Dermis blood vessel endothelial cell (primary cell): Measurements from ENCODE around the gene GRK5. TPM values are rescaled to one million over a fixed set of nuclear protein-coding genes. Genes with fewer than 3 reads are reported as not detected.

Experiments used
- DNase-seq: peaks from one replicate; pipeline ENCODE4 v3.0.0; 2010
- total RNA-seq: library from RNA; depleted of rRNA; stranded (reverse); fragments of >200 nt; gene quantifications from 2 replicates; pipeline ENCODE4 v1.2.3, GENCODE V29; 2014

Gene GRK5
- total RNA-seq, 1 donor from 2014 or later: 57.9 TPM

DNA sequence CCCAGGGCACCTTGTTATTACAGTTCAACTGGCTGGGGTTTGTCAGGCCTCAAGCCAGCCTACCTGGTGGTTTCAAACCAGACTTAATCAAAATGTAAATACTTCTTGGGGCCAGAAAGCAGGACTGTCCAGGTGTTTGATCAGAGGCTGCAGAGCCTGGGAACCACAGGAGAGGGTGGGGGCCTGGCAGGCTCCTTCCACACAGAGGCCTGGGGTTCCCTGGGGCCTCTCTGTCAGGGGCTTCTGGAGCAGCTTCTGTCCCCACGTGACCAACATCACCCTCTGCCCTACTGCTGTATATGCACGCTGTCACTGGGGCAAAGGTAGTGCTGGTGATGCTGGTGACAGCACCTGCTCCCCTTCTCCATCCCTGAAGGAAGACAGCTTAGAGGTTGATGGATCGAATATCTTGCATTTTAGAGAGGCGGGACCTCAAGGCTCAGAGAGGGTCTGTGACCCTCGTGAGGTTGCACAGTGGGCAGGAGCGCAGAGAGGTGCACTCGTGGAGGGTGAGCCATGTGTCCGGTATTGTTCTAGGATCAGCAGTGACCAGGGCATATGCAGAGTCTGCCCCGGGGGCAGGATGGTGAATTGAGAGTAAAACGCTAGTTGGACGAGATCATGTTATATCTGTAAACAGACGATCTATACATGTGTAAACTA is 95.4 kb downstream of the GRK5 start:
- no peak for DNase-seq

DNA sequence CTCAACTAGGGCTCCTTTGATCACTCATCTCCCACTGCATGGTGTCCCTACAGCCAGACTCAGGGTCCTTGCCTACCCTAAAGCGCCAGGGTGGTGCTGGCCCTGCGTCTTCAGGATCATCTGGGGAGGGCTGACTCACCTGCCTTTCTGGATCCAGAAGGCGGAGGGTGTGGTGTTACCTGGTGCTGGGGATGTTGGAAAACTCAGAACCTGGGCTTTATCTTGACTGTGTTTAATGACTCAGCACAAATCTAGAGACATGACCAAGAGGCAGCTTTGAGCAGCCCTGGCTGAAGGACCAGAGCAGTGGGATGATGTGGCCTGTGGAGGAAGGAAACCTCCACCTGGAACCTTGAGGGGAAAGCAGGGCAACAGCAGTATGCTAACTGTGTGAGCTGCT is 96.5 kb downstream of the GRK5 start:
- DNase-seq: no peak

DNA sequence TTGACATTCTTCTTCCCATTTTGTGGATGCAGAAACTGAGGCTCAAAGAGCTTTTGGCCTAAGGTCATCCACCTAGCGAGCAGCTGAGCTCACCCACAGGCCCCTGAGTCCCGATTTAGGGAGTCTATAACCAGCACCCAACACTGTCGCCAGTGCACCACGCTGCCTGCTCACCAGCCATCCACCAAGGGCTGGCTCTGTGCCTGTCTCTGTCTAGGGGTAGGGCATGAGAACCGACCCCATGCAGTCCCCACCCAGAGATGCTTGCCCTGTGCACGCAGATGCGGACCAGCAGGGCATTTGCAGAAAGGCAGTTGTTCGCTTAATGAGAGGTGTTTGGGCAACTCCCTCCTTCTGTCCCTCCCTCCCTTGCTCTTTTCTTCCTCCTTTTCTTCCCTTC is 97.2 kb downstream of the GRK5 start:
- no peak for DNase-seq

DNA sequence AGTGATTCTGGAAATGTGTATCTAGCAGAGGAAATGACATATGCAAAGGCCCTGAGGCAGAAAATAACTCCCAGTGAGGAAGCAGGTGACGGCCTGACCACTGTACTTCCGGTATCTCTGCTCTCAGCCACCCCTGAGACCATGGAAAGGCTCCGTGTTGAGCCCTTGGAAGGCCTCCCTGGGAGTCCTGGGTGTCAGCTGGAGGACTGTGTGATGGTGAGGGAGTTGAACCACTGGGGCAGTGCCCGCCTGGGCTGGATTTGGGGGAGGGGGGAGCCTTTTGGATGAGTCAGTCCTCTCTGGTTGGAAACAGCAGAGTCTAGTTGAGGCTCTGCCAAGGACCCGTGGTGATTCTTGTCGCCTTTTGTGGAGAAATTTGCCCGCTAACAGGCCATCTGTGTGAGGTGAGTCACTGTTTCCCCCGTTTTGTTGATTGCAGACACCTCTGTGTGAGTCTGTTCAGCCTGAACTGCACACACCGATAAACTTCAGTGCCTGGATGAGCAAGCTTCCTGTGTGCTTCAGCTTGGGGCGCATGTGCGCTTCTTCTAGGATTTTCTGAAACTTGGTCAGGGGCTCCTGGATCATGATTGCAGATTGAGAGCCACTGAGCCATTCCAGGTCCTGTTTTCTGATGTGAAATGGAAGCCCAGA is 98.6 kb downstream of the GRK5 start:
- peak; percentile 100 for DNase-seq

DNA sequence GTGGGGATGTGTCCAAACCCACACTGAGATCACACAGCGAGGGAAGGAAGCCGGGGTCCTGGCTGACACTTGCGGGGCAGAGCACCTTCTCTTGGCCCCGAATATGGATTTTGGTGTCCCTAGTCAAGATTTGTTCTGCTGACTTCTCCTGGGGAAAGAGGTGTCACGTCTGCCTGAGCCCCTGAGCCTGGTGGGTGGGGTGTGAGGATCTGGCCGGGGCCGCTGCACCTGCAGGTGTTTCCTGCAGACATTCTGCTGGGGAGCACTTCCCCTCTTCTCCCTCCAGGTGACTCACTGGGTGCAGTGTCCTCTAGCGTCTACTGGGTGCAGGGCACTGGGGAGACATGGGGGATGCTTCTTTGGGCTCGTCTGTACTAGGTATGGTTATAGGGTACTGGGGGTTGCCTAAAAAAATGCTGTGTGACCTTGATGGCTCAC is 99.2 kb downstream of the GRK5 start:
- DNase-seq: peak; percentile 84

DNA sequence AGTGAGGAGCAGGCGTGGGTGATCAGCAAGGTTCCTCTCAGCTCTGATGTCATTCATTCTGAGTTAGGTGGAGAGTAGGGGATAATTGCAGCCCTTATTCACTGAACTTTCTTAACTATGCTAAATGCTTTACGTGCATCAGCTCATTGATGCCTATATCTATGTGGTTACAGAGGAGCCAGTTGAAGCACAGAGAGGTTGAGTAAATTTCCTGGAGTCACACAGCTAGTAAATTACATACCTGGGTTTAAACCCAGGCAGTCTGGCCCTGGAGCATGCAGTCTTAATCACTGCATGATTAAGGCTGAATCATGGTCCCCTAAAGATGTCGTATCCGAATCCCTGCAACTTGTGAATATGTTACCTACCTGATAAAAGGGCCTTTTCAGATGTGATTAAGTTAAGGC is 99.6 kb downstream of the GRK5 start:
- DNase-seq: peak; percentile 28

DNA sequence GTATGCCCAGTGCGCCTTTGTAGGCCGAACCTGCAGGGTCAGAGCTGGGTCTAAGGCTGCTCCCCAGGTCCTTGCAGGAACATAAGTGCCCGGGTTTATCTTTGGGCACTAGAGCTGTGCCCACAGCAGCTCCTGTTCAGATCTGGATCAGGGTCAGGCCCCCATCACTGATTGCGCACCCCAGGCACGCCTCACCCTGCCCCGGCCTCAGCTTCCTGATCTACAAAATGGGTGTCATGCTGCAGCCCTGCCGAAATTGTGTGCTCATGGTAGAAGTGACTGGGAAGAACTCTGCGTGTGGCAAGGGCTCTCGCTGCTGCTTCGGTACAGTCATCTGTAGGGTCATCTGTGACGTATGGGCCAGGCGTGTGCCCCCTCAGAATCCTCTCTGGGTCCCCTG is 100.7 kb downstream of the GRK5 start:
- no peak for DNase-seq

DNA sequence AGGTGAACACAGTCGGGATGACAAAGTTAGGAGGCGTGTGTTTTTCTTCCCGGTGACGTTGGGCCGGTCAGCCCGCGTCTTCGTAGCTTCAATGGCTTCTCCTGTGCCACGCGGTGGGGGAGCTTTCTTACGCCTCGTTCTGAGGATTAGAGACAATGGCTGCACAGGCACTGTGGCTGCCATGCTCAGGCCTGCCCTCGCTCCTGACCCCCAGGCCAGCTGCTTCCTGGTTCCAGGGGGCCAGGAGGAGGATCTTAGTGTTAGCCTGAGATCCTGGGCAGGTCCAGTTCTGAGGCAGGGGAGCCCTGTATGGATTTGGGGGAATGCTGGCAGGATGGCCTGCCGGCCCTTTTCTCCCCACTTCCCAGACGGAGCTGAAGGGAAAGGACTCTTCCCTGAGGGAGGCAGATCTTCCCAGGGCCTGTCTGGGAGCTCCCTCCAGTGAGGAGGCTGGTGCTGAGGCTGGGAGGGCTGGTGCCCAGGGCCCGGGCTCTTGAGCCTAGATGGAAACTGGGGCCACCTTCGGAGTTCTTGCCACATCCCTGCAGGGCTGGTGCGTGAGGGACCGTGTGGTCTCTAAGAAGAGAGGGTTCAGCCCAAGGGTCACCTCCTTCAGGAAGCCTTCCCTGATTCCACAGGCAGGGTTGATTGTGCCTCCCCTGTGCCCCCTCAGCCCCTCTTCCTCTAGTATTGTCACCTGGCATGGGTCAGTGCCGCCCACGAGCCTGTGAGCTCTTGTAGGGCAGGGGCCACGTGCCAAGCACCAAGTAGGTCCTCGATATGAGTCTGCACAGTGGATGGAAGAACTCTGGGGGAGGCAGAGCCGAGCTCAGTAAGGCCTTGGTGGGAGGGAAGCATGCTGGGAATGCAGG is 101.4 kb downstream of the GRK5 start:
- peak; percentile 67 for DNase-seq

DNA sequence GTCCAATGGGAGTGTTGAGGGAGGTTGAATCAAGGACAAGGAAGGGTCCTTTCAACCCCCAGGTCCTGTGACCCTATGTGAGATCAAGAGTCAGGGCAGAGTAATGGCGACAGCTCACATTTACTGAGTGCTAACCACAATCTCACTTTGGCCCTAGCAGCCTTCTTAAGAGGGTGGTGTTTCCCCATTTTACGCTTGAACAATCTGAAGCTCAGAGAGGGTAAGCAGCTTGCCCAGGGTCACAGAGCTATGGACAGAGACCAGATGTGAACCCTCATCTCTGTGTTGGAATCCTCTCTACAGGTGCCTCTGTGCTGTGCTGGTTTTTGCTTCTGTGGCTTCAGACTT is 102.0 kb downstream of the GRK5 start:
- no peak for DNase-seq

DNA sequence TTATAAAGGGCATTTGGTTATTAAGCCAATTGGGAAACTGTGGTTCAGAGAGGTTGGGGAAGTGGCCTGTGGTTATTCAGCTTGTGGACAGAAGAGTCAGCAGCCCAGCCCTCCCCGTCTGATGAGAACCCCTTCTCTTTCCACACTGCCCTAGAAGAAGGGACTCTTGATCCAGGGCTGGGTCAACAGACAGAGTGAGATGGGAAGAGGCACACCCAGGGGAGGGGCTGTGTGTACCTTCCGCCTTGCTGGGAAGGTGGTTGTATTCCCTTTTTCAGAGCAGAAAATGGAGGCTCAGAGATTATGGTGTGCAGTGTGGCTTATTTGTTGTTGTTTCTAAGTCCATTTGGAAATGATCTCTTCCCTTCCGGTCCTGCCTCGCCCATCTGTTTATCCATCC is 103.4 kb downstream of the GRK5 start:
- DNase-seq: no peak

DNA sequence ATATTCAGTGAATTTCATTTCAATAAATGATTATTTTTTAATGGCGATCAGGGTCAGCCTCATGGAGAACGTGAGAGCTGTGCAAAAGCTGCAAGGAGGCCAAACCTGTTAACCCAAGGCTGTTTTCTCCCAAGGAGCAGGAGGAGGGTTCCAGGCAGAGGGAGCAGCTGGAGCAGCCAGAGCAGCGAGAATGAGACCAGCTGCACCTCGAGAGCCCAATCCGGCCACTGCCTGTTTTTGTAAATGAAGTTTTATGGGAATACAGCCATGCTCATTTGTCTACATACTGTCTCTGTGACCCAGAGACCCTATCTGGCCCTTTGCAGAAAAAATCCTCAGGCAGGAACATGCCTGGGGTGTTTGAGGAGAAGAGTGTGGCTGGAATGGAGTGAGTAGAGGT is 104.9 kb downstream of the GRK5 start:
- no peak for DNase-seq

DNA sequence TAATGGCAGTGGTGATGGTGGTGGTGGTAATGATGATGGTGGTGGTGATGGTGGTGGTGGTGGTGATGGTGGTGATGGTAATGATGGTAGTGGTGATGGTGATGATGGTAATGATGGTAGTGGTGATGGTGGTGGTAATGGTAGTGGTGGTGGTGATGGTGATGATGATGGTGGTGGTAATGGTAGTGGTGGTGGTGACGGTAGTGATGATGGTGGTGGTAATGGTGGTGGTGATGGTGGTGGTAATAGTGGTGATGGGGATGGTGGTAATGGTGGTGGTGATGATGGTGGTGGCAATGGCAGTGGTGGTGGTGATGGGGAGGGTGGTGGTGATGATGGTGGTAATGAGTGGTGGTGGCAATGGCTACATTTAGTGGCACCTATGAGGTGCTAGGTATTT is 105.7 kb downstream of the GRK5 start:
- no peak for DNase-seq

DNA sequence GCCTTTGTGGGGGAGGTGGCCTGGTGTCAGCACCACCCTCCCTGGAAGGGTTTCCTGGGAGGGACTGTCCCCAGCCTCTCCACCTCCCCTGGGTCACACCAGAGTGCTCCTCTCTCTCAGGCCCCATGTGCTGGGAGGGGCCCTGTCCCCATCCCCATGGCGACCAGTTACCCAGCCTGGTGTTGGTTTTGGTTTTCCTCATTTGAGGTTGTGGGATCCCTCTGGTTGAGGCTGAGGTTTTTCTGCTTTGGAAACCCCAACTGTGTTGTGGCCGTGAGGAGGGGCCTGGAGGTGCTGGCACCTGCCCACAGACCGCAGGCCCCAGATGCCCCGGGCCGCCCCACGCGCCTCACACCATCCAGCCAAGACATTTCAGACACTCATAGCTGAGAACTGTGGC is 106.3 kb downstream of the GRK5 start:
- DNase-seq: no peak

DNA sequence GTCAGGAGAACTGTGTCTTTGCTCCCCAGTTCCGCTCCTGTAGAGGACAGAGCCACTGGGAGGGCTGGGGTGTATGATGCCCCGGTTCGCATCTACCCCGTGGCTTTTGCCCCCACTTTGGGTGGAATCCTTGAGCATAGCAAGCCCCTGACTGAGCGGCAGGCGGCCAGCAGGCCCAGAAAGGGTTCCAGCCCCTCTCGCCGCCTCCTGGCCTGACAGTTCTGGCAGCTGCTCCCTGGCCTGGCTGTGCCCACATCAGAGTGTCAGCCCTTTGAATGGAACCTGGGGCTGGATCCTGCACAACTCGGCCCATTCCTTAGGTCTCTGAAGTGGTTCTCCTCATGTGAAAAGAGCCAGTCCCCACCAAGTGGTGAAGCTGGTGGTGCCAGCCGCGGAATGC is 106.7 kb downstream of the GRK5 start:
- DNase-seq: no peak

DNA sequence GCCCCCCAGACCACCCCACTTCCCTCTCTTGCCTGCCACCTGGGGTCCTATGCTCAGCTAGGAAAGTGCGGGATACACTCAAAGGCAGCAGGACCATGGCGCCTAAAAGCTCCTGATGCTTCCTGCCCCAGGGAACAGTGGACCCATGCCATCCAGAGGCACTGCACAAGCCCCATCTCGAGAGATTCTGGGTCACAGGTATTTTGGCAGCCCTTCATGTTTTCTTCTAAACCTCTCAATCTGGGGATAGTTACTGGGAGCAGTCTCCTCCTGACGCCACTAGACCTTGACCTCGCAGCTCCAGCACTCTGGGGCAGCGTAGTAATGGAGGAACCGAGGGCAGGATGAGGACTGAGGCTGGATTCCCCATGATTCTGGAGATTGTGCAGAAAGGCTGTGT is 107.1 kb downstream of the GRK5 start:
- no peak for DNase-seq

DNA sequence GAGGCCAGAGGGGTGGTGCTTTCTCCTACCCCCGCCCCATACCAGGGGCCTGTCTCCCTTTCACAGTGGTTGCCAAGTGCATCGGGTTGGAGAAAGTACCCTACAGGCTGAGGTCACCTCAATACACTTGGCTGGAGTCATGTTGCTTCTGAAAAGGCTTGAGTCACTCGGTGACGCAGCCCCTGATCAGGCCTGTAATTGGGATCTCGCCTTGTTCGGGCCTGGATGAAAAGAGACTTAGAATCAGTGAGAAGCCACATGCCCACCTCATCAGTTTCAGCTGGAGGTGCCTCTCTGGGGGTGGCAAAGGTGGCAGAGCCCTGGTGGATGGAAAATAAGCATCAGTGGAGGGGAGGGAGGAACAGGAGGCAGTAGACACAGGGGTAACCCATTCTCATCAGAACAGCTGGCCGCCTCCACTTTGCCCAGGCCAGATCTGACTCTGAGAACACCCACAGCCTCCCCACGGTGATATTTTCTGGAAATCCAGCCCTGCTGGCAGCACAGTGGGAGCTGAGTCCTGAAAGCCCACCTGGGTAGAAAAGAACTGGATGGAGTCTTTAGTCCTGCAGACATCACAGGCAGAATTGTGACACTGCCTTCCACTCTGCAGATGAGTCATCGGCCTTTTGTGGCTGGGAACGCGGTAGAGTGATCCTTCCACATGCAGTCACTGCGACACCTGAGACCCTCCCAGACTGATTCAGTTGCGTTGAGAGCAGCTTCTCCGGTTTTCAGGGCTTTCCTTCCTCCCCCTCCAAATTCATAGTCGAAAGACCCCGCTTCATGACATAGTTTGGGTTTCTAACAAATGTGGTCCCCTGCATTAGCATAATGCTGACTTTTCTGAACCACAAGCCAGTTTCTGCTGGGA is 108.0 kb downstream of the GRK5 start:
- peak; percentile 82 for DNase-seq

DNA sequence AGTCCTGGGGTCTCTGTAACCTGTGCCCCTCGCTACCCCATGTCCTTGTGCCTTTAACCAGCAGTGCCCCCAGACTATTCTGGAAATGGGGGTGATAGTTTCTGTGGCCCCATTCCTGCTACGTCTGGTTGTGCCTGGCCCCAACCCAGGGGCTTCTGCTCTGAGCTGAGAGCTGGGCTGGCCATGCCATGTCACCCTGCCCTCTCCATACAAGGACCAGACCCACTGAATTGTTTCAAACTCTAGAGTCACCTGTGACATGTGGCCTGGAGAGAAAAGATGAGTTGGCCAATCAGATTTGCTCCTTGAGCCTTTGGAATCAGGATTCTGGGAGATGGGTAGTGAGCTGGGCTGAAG is 108.6 kb downstream of the GRK5 start:
- DNase-seq: no peak

DNA sequence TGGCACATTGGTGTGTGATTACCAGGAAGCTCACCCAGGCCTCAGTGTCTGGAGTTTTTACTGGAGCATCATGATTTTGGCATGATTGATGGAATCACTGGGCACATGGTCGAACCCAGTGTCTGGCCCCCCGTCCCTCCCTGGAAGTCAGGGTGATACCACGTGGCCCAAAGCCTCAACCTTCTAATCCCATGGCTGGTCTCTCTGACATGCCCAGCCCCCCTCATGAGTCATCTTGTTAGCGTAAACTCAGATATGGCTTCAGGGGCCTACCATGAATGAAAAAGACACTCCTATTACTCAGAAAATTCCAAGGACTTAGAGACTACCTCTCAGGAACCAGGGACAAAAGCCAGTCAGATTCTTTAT is 109.3 kb downstream of the GRK5 start:
- DNase-seq: peak; percentile 66

DNA sequence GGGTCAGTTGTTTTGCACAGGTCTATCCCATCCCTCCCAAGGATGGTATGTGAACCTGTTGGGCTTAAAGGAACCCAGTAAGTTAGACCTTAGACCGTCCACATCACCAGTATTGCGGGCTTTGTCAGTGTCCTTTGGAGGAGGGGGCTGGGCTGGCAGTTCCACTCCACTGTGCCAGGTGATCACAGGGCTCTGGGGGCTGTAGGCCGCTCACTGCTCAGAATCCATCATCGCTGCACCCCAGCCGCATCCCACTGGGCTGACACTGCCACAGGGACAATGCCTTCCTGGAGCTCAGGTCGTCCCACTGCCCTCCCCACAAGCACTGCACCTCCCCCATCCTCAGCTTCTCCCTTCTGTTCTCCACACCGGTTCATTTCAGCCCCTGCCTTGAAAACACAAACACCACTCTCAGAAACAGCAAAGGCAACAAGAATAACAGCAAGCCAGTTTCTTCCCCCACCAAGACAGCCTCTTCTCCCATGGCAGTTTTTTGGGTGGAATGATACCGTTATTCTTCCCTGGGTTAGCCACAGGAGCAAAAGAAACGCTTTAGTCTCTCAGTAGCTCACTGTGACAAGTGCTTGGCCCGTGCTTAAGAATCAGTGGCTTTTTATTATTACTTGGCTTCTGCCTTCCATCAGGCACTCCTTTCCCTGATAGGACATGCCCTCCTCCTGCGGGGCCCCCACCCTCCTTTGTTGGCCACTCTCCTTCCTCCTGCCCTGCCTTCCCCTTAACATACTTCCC is 111.2 kb downstream of the GRK5 start:
- no peak for DNase-seq

DNA sequence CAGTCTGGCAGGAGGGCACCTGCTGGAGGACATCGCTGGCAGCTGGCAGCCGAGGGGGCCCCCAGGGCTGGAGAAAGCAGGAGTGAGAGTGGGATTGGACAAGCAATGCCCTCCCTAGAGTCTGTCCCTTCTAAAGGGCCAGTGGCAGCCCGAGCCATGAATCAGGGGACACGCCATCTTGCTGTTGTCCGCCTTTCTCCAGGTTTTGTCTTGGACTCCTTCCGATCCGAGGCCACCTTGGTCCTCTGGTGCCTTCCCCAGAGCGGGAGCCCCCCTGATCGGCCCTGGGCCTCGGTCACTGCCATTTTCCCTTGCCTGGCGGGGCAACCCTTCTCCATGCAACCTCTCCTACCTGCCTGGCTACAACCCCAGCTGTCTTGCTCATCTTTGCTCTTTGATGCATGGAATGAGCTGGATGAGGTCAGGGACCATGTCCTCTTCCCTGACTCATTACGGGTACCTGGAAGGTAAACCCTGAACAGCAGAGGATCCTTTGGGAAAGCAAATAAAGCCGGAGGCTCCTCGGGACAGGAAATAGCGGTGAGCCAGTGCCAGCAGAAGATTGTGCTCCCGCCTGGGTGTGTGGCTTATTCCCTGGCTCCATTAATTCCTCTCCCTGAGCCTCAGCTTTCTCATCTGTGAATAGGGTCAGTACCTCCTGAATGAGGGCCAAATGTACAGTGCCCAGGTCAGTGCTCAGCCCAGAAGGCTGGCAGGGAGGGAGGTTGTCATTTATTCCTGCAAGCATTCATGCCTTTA is 112.0 kb downstream of the GRK5 start:
- DNase-seq: no peak

DNA sequence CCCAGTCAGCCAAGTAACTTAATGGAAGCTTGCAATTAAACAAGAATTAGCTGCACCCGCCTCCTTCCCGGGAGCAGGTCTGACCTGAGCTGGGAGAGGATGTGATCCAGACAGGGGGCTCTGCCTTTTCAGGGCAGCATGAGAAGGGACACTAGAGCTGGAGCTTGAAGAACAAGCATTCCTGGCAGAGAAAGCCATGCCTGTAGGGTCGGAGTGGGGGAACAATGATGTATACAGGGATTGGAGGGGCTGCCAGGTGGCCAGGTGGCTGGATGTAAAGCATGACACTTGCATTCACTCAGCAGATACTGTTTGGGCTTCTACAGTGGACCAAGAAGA is 112.5 kb downstream of the GRK5 start:
- DNase-seq: no peak

DNA sequence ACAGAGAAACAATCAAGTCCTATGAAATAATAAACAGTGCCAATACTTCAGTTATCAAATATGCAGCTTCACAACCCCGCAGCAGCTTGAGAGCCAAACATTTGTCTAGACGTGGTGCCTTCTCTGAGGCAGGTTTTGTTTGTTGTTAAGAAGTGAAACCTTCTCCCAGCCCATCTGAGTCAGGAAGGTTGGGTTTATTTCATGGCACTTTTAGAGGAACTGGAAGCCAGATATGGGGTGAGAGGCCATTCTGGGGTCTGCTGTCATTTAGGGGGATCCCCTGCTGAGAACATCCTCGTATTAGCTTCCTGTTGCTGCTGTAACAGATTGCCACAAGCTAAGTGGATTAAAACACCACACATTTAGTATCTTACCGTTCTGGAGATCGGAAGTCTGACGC is 113.6 kb downstream of the GRK5 start:
- DNase-seq: no peak
